Fibroblast of peridontal ligament (primary cell): ENCODE results near the gene LGI2.

Experiments
- DNase-seq: peaks from one replicate; pipeline ENCODE4 v3.0.0-alpha.2; 2010; ENCODE audit errors: extremely low read depth

Gene LGI2

DNA sequence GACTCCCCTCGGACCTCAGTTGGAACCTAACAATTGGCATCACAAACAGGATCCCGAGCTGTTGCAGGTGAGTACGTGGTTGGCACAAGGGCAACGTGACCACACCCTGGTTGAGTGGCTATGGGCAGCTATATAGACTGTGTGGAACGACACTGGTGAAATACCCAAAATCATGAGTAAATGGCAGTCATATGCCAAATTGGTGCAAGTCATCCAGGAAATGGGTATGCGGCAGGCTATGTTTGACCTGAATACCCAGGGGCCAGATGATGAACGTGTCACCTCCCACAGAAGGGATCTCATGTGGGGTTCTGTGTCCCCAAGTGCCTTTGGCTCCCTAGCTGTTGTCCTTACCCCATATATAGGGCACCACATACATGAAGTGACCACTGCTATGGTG is 64.7 kb downstream of the LGI2 start:
- no peak for DNase-seq

DNA sequence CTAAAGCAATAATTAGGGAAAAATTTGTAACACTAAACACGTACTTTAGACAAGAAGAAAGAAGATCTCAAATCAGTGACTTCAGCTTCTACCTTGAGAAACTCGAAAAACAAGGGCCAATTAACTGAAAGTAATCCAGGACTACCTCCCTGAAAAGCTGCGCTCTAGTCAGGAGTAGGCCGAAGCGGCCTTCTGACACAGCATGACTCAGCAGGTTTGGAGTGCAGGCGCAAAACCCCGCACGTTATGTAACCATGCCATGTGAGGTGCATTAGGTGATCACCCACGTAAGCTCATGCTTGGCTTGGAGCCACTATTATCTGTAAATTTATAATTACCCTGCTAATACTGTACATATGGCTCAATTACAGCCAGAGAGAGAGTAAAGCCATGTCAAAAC is 65.1 kb downstream of the LGI2 start:
- no peak for DNase-seq

DNA sequence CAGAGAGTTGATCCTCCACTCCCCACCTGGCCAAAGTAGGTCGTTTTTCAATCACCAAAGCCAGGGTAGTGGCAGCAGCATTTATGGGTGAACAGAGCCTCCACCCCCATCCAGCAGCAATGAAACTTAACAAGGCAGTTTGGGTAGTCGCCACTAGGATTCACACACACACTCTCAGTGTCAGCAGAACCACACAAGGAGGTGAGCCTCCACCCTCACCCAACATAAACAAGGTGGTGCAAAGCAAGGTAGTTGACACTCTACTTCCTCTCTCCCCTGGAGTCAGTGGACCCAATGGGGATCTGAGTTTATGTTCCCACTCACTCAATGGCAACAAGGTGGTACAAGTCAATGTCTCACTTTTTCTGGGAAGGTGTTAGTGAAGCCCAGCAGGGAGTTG is 67.5 kb downstream of the LGI2 start:
- DNase-seq, result no peak

DNA sequence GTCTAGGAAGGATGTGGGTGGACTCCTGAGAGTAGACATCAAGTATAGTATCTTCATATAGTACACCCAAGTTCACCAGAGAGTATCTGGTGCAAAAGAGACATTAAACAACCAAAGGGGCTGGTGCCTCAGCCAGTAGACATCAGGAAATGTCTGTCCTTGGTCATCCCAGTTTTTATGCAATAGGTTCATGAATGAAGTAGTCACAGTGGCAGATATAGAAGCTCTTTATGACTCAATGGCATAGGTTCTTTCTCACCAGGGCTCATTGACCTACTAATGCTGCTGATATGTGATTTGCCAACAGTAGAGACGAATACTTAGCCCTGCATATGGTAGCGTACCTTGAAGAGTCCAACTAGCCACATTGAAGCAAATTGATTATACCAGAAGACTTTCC is 72.9 kb downstream of the LGI2 start:
- DNase-seq, result no peak

DNA sequence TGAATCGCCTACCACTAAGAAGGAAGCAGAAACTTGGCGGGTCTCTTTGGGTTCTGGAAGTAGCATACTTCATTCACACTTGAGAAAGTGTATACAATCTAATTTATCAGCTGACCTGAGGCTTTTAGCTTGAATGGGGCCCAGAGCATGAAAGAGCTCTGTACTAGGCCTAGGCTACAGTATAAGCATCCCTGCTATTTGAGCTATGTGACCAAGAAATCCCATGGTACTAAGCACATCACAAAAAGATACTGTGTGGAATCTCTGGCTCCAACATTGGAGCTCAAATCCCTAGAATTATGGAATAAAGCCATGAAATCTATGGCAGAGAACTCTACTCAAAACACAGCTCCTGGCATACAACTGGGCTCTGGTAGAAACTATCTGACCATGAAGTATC is 74.0 kb downstream of the LGI2 start:
- DNase-seq, result peak; percentile 3

DNA sequence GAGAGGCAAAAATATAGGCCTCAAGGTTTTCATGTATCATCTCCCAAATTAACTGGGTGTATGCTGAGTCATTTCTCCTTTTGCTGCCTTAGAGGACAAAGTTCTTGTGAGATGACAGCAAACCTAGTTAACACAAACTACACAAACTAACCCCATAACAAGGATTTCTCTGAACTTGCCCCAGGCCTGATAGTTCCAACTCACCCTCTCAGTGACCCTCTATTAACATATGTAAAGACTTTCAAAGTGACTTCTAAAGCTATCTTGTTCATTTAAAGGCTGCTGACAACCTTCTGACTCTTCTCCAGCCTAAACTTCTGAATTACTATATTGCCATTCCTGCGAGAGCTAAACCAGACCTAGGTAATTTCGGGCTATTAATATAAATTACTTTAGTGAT is 74.7 kb downstream of the LGI2 start:
- no peak for DNase-seq

DNA sequence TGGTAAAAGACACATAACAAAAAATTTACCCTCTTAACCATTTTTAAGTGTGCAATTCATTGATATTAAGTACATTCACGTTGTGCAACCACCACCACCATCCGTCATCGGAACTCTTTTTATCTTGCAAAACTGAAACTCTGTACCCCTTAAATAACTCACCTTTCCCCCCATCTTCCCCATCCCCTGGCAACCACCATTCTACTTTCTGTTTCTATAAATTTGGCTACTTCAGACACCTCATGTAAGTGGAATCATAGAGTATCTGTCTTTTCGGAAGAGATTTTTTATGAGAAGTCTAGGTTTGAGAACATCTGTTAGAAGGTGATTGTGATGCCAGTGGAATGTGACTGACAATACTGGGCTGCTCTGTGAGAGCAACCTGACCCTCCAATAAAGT is 78.1 kb downstream of the LGI2 start:
- no peak for DNase-seq

DNA sequence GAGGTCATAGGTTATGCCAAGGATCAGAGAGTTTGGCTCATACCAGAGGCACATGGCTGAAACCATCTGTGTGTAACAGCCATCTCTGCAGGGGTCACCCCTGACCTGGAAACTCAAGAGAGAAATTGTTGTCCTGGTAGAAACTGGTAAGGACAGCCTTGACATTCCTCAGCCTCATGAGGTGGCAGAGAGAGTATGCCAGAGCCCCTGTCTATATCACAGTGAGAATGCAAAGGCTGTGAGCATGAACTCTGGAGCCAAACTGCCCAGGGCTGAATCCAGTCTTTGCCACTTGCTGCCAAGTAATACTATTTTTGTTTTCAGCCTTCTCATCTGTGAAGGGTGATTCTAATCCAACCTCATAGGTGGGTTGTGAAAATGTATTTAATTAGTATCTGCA is 80.8 kb downstream of the LGI2 start:
- DNase-seq, result no peak
